GM21447 (cell line): ENCODE measurements around the gene MGAT4A.
"Not testable (repeated sequence)": the region's sequence is repeated elsewhere in the genome, so short reads cannot be mapped to it uniquely, and the experiment has no call there.

ENCODE experiments used
- ATAC-seq: cut with Tn5 transposase; IDR thresholded peaks from one replicate; pipeline ENCODE4 v1.9.1; 2021; ENCODE audit not compliant: unreplicated experiment

Gene MGAT4A

DNA sequence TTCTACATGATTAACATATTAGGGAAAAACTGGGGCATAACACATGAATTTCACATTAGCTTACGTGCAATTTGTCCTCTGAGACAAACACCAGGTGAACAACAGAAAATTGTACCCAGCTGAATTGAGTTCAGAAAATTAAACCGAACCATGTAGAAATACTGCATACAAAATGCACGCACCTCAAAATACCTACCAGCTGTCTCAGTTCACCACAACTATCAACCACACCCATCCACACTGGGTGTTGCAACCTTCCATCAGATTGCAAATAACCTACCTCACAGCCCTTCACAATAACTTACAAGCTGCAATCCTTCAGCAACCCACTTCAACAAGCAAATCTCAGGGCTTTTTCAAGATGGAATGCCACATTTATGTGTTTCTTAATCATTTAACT is 66.6 kb downstream of the MGAT4A start:
- ATAC-seq, result no peak

DNA sequence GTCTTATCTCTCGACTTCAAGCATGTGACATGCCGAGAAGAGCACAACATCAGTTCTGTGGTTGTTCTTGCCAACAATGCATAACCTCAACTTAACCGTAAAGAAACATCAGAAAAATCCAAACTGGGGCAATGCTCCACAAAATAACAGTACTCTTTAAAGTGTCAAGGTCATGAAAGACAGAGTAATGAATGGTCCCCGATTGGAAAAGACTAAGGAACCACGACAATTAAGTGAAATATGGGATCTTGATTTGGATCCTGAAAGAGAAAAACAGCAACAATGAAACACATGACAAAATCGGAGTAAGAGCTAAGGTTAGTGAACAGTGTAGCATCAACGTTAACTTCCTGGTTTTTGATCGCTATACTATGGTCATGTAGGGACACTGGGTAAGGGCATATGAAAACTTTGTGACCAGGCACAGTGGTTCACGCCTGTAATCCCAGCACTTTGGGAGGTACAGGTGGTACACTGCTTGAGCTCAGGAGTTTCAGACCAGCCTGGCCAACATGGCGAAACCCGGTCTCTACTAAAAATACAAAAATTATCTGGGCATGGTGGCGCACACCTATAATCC is 67.3 kb downstream of the MGAT4A start:
- no peak for ATAC-seq

- not testable (repeated sequence) for ATAC-seq
Measured at GRCh38 chr2:98659491-98659840, 71.5 kb downstream of the MGAT4A start.

DNA sequence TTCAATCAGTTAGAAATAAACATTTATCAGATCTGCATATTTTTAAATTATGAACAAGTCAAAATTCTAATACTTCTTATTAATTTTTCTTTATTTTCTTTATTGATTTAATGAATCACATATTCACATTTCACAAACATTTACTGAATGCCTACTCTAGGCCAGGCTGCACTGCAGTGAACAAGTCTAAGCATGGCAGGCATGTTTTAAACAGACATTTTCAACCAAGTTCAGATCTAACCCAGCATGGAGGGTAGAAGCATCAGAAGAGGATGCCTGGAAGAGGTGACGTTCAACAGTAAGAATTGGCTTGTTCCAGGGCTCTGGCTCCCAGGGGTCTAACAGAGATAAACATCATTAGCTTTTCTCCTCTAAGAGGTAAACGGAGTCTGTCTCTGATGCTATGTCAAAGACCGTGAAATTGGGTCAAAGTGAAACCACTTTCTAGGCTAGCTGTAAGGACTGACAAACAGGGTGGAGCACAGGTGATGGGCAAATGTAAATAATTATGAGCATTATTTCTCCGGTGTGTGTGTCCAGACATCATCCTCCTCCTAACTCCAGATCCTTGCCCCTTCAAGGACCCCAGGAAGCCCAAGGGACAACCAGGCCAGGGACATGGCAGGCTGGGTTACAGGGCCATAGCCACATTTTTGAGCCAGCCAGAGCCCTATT is 72.0 kb downstream of the MGAT4A start:
- no peak for ATAC-seq

DNA sequence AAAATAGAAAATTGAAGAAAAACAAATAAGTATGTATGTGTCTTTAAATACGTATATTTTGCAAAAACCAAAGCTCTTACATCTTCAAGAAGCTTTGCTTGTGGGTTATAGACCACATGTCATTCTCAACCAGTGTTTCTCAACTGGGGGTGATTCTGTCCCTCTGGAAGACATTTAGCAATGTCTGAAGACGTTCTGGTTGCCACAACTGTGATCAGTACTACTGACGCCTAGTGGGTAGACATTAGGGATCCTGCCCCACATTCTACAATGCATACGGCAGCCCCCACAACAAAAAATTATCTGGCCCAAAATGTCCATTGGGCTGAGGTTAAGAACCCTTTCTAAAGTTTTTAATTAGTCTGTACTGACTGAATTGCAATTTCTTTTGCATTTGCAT is 74.1 kb downstream of the MGAT4A start:
- no peak for ATAC-seq

DNA sequence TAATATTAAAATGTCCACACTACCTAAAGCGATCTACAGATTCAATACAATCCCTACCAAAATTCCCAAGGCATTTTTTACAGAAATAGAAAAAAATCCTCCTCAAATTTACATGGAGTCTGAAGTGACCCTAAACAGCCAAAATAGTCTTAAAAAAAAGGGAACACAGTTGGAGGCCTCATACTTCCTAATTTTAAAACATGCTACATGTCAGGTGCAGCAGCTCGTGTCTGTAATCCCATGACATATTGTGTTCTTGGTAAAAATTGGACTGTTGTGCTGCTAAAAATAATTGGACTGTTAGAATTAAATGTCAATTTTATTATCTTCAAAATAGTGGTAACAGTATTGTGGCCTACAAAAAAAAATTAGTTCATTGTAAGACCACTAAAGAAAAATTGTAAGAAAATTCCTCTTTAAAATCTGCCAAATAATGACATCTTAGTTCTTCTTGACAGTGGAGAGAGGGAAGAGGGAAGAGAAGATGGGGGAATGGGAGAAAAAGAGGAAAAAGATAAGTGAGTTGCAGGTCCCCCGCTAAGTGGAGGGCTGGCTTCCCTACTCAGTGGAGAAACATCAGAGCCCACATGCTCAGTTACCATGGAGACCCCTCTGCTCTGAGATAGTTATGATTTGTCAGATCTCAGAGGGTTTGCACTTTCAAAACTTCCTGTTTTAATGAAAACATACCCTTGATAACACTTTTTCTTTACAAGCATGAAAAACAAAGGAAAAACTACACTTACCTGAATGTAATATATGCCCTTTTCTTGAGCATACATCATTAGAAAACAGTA is 76.0 kb downstream of the MGAT4A start:
- ATAC-seq, result no peak

GRCh38 chr2:98650998-98651397 is 79.9 kb downstream of the MGAT4A start:
- ATAC-seq, result no peak

DNA sequence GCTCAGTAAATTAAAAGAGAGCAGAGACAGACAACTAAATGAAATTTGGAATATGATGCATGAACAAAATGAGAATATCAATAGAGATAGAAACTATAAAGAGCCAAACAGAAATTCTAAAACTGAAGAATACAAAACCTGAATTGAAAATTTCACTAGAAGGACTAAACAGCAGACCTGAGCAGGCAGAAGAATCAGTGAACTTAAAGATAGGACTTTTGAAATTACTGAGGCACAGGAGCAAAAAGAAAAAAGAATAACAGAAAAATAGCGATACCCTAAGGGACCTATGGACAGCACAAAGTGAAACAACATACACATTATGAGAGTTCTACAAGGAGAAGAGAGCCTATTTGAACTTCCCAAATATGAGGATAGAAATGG is 80.9 kb downstream of the MGAT4A start:
- no peak for ATAC-seq

- peak; percentile 58 for ATAC-seq
Measured at GRCh38 chr2:98649135-98649991, 81.6 kb downstream of the MGAT4A start.

GRCh38 chr2:98648451-98648850 is 82.5 kb downstream of the MGAT4A start:
- ATAC-seq, result no peak

DNA sequence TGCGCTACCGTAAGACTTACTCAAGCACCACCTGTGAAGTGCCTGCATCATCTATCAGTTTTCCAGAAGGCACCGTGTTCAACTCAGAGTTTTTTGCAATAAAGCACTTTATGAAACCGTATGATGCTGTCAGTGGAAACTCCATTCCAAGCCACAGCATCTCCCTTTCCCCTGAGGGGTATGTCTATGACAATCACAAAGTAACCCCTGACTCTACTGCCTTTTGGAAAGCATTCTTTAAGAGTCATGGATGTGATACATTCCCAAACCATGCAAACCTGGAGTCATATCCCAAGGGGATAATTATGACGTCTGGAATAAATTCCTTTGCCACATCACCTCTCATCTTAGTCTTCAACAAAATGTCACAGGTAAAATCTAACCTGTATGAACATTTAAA is 83.3 kb downstream of the MGAT4A start:
- ATAC-seq, result no peak

- no peak for ATAC-seq
Measured at GRCh38 chr2:98643496-98644100, 87.3 kb downstream of the MGAT4A start.

DNA sequence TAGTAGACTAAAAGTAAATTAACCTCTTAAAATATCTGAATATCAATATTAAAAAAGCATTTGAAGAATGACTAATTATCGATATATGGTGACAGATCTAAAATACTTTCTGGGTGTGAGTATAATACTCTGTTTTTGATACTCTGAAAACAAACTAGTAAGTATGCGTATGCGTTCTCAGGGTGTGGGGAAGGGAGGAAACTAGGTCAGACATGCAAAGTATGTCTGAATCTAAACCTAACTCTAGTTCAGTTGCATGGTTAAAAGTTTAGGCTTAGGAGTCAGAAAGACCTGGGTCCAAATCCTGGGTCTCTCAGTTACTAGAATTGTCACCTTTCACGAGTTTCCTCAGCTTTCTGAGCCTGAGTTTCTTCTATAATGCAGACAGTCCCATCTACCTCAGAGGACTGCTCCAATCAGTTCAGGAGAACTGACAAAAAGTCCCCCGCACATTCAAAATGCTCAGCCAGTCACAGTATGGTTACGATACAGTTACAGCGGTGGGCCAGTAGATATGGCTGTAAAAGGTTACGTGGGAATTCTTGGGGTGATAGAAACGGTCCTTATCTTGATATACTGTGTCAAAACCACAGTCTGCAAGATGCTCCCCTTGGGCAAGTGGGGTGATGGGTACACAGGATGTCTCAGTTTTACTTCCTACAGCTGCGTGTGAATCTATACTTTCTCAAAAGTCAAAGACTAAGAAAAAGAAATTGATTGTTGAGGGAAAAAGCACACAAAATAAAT is 93.4 kb downstream of the MGAT4A start:
- ATAC-seq, result peak; percentile 81

GRCh38 chr2:98634406-98635092 is 96.4 kb downstream of the MGAT4A start:
- no peak for ATAC-seq

- ATAC-seq, result no peak
Measured at GRCh38 chr2:98632351-98632750, 98.6 kb downstream of the MGAT4A start.

DNA sequence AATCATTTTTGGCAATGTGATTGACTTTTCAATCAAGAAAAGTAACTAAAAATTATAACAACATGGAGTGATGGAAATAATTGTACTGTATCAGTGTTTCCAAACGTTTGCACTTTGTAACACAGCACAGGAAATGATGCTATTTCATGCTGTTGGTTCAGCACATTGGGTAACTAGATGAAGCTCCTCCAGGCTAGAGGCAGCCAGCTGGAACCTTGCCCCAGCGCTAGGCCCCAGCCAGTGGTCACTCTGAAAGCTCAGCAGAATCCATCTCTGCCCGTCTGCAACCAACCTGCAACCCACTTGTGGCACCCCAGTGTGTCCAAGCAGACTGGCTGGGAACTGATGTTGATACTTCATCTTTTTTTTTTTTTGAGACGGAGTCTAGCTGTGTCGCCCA is 107.3 kb downstream of the MGAT4A start:
- ATAC-seq, result no peak

DNA sequence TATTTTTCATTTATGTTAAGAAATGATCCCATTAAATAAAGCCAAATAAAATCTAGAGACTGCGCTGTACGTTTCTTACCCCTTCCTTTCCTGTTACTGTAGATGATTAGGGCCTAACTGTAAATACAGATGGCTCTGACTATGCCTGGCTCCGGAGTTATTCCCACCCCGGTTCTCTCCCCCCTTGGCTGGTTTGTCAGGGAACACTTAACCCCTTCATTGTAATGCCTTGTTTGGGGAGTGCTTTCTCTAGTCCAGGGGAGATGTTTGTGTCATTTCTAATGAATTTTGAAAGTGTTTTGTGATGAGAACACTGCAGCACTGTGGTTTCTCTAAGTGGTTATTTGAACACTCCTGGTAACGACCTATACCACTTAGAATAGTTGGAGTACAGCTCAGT is 113.8 kb downstream of the MGAT4A start:
- ATAC-seq, result no peak

DNA sequence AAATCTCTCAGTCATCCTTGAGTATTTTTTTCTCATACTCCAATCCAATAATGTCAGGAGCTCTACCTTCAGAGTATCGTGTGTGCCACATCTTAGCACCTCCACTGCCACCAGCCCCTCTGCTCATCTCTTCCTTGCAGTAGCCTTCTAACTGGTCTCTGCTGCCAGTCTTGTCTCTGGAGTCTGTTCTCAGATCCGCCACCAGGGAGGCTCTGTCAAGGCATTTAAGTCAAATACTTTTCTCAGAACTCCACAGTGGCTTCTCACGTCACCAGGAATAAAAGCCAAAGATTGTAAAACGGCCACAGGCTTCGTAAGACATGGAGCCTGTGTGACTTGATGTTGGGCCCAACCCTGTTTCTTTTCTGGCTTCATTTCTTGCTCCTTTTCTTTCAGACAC is 115.5 kb downstream of the MGAT4A start:
- ATAC-seq, result no peak

- ATAC-seq, result no peak
Measured at GRCh38 chr2:98614024-98614739, 116.8 kb downstream of the MGAT4A start.
